Brain pericyte (primary cell): ENCODE measurements around the gene PLEKHG4B.
"Not testable (repeated sequence)": the region's sequence is repeated elsewhere in the genome, so short reads cannot be mapped to it uniquely, and the experiment has no call there.

Source experiments
- DNase-seq: peaks from one replicate; pipeline ENCODE4 v3.0.0-alpha.2; 2012; ENCODE audit warnings: low read depth, low spot score

Gene PLEKHG4B

DNA sequence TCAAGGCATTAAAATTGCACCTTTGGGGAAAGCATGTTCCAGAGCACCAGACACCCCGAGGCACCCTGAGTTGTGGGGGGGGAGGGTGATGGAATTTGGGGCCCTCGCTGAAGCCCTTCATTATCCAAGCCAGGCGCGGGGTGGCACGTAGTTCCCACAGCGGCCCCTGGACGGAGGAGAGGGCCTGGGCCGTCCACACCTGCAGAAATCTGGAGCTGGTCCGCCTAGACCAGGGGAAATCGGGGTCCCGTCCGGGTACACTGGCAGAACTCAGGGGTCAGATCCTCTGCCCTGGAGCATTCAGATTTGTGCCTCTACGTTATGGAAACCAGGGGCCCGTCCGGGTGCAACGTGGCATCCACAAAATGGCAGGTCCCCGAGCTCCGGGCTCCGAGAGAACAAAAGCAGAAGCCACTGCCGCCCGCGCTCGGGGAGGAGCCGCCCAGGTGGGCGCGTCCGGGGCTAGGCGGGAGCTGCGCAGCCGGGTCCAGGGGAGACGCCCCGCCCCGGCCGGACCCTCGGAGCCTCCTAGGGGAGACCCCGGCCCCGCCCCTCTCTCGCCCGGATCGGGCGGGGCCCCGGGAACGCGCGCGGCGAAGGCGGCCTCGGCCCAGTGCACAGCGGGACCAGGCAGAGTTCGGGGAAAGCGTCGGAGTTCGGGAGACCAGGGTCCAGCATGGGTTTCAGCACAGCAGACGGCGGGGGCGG lies at the start of gene PLEKHG4B:
Gene PLEKHG4B (plus strand): TSS at position 613 of the 708 bp plus-strand sequence. CDS start 64 bp downstream, at position 677.
- DNase-seq, result no peak

DNA sequence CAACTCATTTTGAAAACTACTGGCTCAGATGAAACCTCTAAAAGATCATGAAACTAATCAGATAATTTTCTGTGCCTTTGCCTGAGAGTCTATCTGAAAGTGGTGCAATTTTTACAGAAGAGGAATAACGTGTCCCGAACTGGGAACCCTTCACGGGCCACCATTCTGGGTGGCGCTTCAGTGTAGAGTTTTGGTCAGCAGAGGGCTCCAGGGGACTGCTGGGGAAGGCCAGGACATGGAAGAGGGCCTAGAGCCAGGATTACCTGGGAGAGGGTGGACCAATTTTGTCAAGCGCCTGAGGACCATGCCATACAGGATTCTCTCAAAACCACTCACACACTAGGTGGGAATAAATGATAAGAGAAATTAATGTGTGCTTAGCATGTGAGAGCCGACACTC lies 49.7 kb upstream of the PLEKHG4B start:
- no peak for DNase-seq

DNA sequence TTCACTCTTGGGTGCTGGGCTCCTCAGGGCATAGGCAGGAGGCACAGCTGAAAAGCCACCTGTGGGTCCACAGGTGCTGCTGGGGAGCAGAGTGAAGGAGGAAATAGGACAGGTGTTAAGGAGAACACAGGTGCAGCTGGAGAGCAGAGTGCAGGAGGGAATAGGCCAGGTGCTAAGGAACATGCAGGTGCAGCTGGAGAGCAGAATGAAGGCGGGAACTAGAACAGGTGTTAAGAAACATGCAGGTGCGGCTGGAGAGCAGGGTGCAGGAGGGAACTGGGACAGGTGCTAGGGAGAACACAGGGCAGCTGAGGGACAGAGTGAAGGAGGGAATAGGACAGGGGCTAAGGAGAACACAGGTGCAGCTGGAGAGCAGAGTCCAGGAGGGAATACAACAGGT lies 43.8 kb upstream of the PLEKHG4B start:
- DNase-seq, result no peak

DNA sequence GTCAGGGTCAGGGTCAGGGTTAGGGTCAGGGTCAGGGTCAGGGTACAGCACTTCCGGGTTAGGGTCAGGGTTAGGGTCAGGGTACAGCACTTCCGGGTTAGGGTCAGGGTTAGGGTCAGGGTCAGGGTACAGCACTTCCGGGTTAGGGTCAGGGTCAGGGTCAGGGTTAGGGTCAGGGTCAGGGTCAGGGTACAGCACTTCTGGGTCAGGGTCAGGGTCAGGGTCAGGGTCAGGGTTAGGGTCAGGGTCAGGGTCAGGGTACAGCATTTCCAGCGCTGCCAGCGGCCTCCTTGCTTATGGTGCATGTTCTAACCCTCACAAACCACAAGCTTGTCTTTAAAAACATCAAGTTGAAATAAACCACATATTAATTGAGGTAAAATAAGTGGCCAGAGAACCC lies 42.4 kb upstream of the PLEKHG4B start:
- DNase-seq, result not testable (repeated sequence)

GRCh38 chr5:49953-50544 lies 41.9 kb upstream of the PLEKHG4B start:
- DNase-seq, result no peak

DNA sequence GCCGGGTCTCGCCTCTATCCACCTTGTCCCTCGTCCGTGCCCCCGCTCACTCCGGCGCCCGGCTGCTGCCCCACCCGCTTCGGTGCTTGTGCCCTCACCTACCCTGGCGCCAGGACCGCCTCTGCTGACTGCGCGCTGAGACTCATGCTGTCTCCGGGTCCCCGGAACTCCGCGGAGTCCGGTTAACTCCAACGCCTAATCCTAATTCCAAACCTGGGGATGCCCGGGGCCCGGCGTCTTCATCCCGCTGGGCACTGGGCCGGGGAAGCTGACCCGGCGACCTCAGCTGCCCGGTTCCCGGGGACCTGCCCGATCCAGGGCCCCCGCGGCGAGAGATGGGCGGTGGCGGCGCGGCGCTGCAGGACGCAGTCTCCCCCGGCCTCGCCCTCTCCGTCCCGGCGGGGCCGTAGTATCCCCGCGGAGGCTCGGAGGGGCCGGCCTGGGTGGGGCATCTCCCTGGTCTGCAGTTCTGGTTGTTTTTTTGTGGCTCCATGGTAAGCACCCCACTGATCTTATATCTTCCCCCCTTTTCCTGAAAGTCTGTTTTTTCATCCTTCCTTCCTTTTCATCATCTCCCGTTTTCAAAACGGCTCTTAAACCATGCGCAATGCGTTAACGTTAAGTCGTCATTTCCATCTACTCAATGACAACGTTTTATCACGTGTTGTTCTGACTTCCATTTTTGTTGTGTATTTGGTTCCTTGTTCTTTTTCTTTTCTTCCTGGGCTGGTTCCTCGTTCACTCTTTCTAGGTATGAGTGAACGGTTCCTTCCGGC lies 41.1 kb upstream of the PLEKHG4B start:
- no peak for DNase-seq

GRCh38 chr5:51500-51823 lies 40.5 kb upstream of the PLEKHG4B start:
- no peak for DNase-seq

- no peak for DNase-seq
Observed at GRCh38 chr5:53381-54174, 38.4 kb upstream of the PLEKHG4B start.

DNA sequence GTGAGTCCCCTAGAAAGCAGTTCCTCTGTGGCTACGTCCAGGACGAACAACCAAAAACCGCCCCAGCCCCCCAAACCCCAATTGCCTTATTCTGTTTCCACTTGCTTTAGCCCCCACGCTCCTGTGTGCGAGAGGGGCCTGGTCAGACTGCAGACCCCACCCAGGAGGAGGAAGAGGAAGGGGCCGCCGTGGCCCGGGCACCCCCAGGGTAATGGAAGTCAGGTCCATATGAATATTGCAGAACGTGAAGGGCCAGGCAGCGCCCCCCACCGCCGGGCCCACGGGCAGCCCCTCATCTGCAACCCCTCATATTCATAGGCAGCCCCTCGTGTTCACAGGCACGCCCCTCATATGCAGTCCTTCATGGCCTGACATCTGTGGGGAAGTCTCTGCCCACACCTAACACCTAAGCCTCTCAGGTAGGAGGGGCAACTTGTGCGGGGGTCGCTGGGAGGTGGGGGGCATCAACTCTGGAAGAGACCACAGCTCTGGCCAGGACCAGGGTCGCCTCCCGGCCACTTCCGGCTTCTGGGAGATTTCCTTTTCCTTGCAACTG lies 37.7 kb upstream of the PLEKHG4B start:
- DNase-seq, result no peak

- DNase-seq, result no peak
Observed at GRCh38 chr5:54876-55569, 36.9 kb upstream of the PLEKHG4B start.

DNA sequence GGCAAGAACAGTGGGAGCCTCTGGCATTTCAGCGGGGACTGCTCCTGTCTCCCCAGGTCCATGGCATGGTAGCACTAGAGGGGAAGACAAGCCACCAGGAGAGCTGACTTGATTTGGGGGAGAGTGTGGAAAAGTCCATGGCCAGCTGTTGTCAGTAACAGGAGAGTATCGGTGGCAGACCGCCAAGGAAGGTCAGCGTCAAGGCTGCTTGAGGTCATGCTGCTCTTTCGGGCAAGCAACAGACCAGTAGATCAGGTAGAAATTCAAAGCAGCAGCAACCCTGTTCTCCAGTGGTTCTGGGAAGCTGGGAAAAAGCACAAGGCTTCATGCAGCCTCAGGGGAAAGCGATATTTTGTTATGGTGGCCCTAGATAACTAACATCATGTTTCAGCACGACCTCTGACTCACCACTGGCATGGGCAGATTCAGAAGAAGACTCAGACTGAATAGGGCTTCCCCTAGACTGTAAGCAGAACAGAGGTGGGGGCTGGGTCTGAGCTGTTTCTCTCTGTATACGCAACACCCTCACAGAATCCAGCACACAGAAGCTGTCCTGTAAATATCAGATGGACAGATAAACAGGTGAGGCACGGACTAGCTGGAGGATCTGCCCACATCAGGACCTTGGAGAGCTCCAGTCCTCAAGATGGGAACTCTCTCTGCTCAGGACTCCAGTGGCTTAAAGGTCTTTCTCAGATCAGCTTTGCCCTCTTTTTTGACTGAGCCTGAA lies 35.2 kb upstream of the PLEKHG4B start:
- DNase-seq, result no peak

- DNase-seq, result not testable (repeated sequence)
Observed at GRCh38 chr5:60250-60649, 31.7 kb upstream of the PLEKHG4B start.

- DNase-seq, result no peak
Observed at GRCh38 chr5:70440-70839, 21.5 kb upstream of the PLEKHG4B start.

GRCh38 chr5:72316-73180 lies 19.4 kb upstream of the PLEKHG4B start:
- not testable (repeated sequence) for DNase-seq

GRCh38 chr5:73181-73447 lies 18.9 kb upstream of the PLEKHG4B start:
- not testable (repeated sequence) for DNase-seq

GRCh38 chr5:73768-74502 lies 18.0 kb upstream of the PLEKHG4B start:
- DNase-seq, result no peak

GRCh38 chr5:74503-75109 lies 17.4 kb upstream of the PLEKHG4B start:
- no peak for DNase-seq
